HFFc6 (cell line): Measurements from ENCODE around the gene CACNA1C. TPM values are rescaled to one million over a fixed set of nuclear protein-coding genes. Genes with fewer than 3 reads are reported as not detected.

Source experiments
- DNase-seq: peaks from one replicate; pipeline ENCODE4 v3.0.0-alpha.2; 2018
- H3K27ac Mint-ChIP-seq: 2 replicates; pipeline ENCODE4 v1.8.0; 2020; ENCODE audit warnings: mild to moderate bottlenecking, mixed read lengths
- H3K27me3 Mint-ChIP-seq: 2 replicates; pipeline ENCODE4 v1.8.0; 2021; ENCODE audit warnings: mild to moderate bottlenecking, moderate library complexity, mixed read lengths; ENCODE audit not compliant: insufficient read depth
- H3K36me3 Mint-ChIP-seq: 2 replicates; pipeline ENCODE4 v1.8.0; 2021; ENCODE audit warnings: low read depth, mixed read lengths
- H3K4me1 Mint-ChIP-seq: 2 replicates; pipeline ENCODE4 v1.8.0; 2020; ENCODE audit warnings: low read depth, mixed read lengths
- H3K4me3 Mint-ChIP-seq: 2 replicates; pipeline ENCODE4 v1.8.0; 2020; ENCODE audit warnings: mild to moderate bottlenecking, moderate library complexity, mixed read lengths
- H3K9me3 Mint-ChIP-seq: 2 replicates; pipeline ENCODE4 v1.8.0; 2020; ENCODE audit warnings: mild to moderate bottlenecking, mixed read lengths
- CTCF ChIP-seq: fragments of 200-600 bp; sonication (generic); IDR thresholded peaks from 2 replicates; pipeline ENCODE4 v1.5.0; 2021; ENCODE audit warnings: antibody characterized with exemption, mild to moderate bottlenecking
- total RNA-seq, 6 experiments: library from RNA; stranded (reverse); fragmentation: NEBNext Ultra II Directional; extraction: Animal tissue kit (Norgen Biotek cat#: 25700); gene quantifications; 2 replicates in 1 of 6; 3 replicates in 5 of 6; pipeline ENCODE4 v1.2.3, GENCODE V29; 2021

Gene CACNA1C
- total RNA-seq, 6 experiments from 2014 or later, result 6.7 to 11.5 (median 10.6) TPM

GRCh38 chr12:2112401-2112800 lies 59.6 kb downstream of the CACNA1C start:
- DNase-seq, result no peak
- H3K27ac Mint-ChIP-seq, result no peak overlapping the region
- no peak overlapping the region for H3K4me3 Mint-ChIP-seq
- H3K27me3 Mint-ChIP-seq, result no peaks in the 10 kb centered on the region; the same call in 1 of the 2 replicates
- H3K9me3 Mint-ChIP-seq, result no peaks in the 10 kb centered on the region
- peaks cover 5% of the 10 kb centered on the region; the same call in 1 of the 2 replicates for H3K36me3 Mint-ChIP-seq
- TF ChIP-seq CTCF, result no peak
- peaks cover 24% of the 10 kb centered on the region for H3K4me1 Mint-ChIP-seq

- no peak overlapping the region; the same call in 1 of the 2 replicates for H3K27ac Mint-ChIP-seq
- no peak for TF ChIP-seq CTCF
- no peak for DNase-seq
- H3K9me3 Mint-ChIP-seq, result no peaks in the 10 kb centered on the region
- no peaks in the 10 kb centered on the region; the same call in 1 of the 2 replicates for H3K27me3 Mint-ChIP-seq
- no peak overlapping the region for H3K4me3 Mint-ChIP-seq
- H3K4me1 Mint-ChIP-seq, result peaks cover 24% of the 10 kb centered on the region
- peaks cover 9% of the 10 kb centered on the region; the same call in 1 of the 2 replicates for H3K36me3 Mint-ChIP-seq
Measured at GRCh38 chr12:2113119-2113912, 60.5 kb downstream of the CACNA1C start.

GRCh38 chr12:2114071-2114470 lies 61.3 kb downstream of the CACNA1C start:
- Mint-ChIP-seq H3K4me1 (peaks cover 24% of the 10 kb centered on the region), H3K36me3 (peaks cover 9% of the 10 kb centered on the region; the same call in 1 of the 2 replicates), H3K27ac (peak overlapping the region; percentile 52; the same call in 1 of the 2 replicates), H3K4me3 (no peak overlapping the region), H3K9me3 (no peaks in the 10 kb centered on the region), H3K27me3 (no peaks in the 10 kb centered on the region; the same call in 1 of the 2 replicates)
- DNase-seq, result no peak
- TF ChIP-seq CTCF, result no peak

DNA sequence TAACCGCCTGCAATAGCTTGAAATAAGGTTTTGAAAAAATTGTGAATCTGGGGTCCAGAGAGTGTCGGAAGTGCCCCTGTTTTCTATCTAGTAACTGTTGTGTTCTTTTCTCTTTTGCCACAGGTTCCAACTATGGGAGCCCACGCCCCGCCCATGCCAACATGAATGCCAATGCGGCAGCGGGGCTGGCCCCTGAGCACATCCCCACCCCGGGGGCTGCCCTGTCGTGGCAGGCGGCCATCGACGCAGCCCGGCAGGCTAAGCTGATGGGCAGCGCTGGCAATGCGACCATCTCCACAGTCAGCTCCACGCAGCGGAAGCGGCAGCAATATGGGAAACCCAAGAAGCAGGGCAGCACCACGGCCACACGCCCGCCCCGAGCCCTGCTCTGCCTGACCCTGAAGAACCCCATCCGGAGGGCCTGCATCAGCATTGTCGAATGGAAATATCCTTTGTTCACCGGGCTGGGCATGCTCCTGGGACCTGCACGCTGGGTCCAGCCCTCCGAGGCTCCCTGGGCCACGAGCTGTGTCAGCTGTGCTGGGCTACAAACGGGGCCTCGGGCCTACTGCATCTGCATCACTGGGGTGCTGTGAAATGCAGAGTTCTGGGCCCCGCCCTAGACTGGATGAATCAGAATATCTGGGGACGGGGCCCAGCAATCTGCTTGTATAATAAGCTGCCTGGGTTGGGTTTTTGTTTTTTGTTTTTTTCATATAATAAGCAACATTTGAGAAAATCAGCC lies 62.5 kb downstream of the CACNA1C start:
- TF ChIP-seq CTCF, result no peak
- H3K36me3 Mint-ChIP-seq, result peaks cover 10% of the 10 kb centered on the region; the same call in 1 of the 2 replicates
- no peak overlapping the region for H3K27ac Mint-ChIP-seq

DNA sequence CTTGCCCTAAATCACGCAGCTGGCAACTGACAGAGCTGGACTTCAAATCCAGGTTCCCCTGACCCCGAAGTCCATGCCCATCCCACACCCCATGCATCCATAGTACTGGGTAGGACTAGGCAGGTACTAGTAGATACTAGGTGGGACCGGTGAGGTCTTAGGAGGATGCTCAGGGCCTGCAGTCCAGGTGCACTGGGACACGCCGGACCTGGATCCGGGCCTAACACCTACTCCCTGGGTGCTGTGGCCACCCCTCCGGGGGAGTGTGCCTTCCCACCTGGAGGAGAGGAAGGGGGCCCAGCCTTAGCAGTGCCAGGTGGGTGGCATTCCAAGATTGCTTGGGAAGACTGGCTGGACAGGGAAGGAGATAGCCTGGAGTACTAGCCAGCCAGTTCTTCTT lies 64.8 kb downstream of the CACNA1C start:
- no peak for TF ChIP-seq CTCF
- Mint-ChIP-seq H3K4me3 (no peak overlapping the region), H3K4me1 (peaks cover 36% of the 10 kb centered on the region), H3K9me3 (no peaks in the 10 kb centered on the region), H3K27ac (no peak overlapping the region), H3K27me3 (peaks cover 2% of the 10 kb centered on the region), H3K36me3 (peaks cover 31% of the 10 kb centered on the region)
- no peak for DNase-seq

More for the DNA sequence above, 62.5 kb downstream of the CACNA1C start:
- Mint-ChIP-seq H3K27me3 (no peaks in the 10 kb centered on the region; the same call in 1 of the 2 replicates), H3K9me3 (no peaks in the 10 kb centered on the region), H3K4me3 (no peak overlapping the region), H3K4me1 (peaks cover 32% of the 10 kb centered on the region)
- DNase-seq, result no peak
